CD14-positive monocyte (primary cell): ENCODE results near the gene NUDC. TPM values are rescaled to one million over a fixed set of nuclear protein-coding genes. Genes with fewer than 3 reads are reported as not detected.

ENCODE experiments used
- DNase-seq, 3 donors: peaks; one replicate each; pipeline ENCODE4 v3.0.0-alpha.2; 2011 to 2022
- H2AFZ ChIP-seq: 2 replicates; pipeline ENCODE4 v1.6.0; 2012; ENCODE audit warnings: mild to moderate bottlenecking, low read depth, low read length, inconsistent platforms; ENCODE audit not compliant: insufficient read depth, poor library complexity, severe bottlenecking
- H3K27ac ChIP-seq, 2 donors: 1 replicate in 1 of 2; 2 replicates in 1 of 2; pipeline ENCODE4 v1.5.1; 2012 to 2013; ENCODE audit warnings: low read length in 2 of 2, control low read depth in 1 of 2, inconsistent platforms in 1 of 2, low read depth in 1 of 2, mild to moderate bottlenecking in 1 of 2
- H3K27me3 ChIP-seq, 2 donors: one replicate each; pipeline versions ENCODE4 v1.6.0 to v1.6.1; 2011 to 2013; ENCODE audit warnings: low read length in 2 of 2; ENCODE audit not compliant: control insufficient read depth in 2 of 2, insufficient read depth in 2 of 2
- H3K36me3 ChIP-seq, 2 donors: replicated peaks in 1 of 2; 1 replicate in 1 of 2; 2 replicates in 1 of 2; pipeline versions ENCODE4 v1.5.1 to v1.6.1; 2012 to 2013; ENCODE audit warnings: low read length in 2 of 2, control low read depth in 1 of 2, inconsistent platforms in 1 of 2, mild to moderate bottlenecking in 1 of 2; ENCODE audit not compliant: insufficient read depth in 2 of 2, control insufficient read depth in 1 of 2
- H3K4me1 ChIP-seq, 2 donors: 1 replicate in 1 of 2; 2 replicates in 1 of 2; pipeline versions ENCODE4 v1.5.1 to v1.6.1; 2012 to 2013; ENCODE audit warnings: low read length in 2 of 2, control low read depth in 1 of 2, inconsistent platforms in 1 of 2, mild to moderate bottlenecking in 1 of 2, moderate library complexity in 1 of 2; ENCODE audit not compliant: insufficient read depth in 2 of 2, control insufficient read depth in 1 of 2
- H3K4me2 ChIP-seq: replicated peaks from 2 replicates; pipeline ENCODE3; 2012; ENCODE audit warnings: low read length, moderate library complexity, mild to moderate bottlenecking; ENCODE audit not compliant: poor library complexity, severe bottlenecking; ENCODE audit errors: extremely low read depth
- H3K4me3 ChIP-seq, 3 experiments: fragments of 200-600 bp in 1 of 3; sonication (generic) in 1 of 3; replicated peaks in 1 of 3; 1 replicate in 2 of 3; 2 replicates in 1 of 3; pipeline ENCODE4 v1.5.1; 2011 to 2013; ENCODE audit warnings: low read length in 3 of 3, mild to moderate bottlenecking in 3 of 3, control low read depth in 2 of 3, low read depth in 2 of 3, inconsistent platforms in 1 of 3, moderate library complexity in 1 of 3
- H3K79me2 ChIP-seq: 2 replicates; pipeline ENCODE4 v1.6.0; 2012; ENCODE audit warnings: mild to moderate bottlenecking, control low read depth, inconsistent platforms, low read length, moderate library complexity; ENCODE audit not compliant: insufficient read depth
- H3K9ac ChIP-seq: 2 replicates; pipeline ENCODE4 v1.6.0; 2017; ENCODE audit warnings: low read length, mild to moderate bottlenecking; ENCODE audit not compliant: insufficient read depth, poor library complexity, severe bottlenecking
- H3K9me3 ChIP-seq, 2 donors: replicated peaks in 1 of 2; 1 replicate in 1 of 2; 2 replicates in 1 of 2; pipeline versions ENCODE4 v1.5.1 to v1.6.1; 2012 to 2013; ENCODE audit warnings: low read length in 2 of 2, control low read depth in 1 of 2; ENCODE audit not compliant: control insufficient read depth in 1 of 2, insufficient read depth in 1 of 2
- H4K20me1 ChIP-seq: 2 replicates; pipeline ENCODE4 v1.6.0; 2012; ENCODE audit warnings: mild to moderate bottlenecking, low read length, control low read depth, moderate library complexity; ENCODE audit not compliant: insufficient read depth
- H3K27ac Mint-ChIP-seq, 7 donors: one replicate each; pipeline ENCODE4 v1.8.0; 2020; ENCODE audit warnings: mild to moderate bottlenecking in 7 of 7, mixed read lengths in 7 of 7, moderate library complexity in 6 of 7, inconsistent platforms in 2 of 7
- H3K27me3 Mint-ChIP-seq, 3 donors: one replicate each; pipeline ENCODE4 v1.8.0; 2021 to 2022; ENCODE audit warnings: low read depth in 3 of 3, mild to moderate bottlenecking in 3 of 3, mixed read lengths in 3 of 3, moderate library complexity in 3 of 3, inconsistent platforms in 1 of 3
- H3K36me3 Mint-ChIP-seq, 2 donors: one replicate each; pipeline ENCODE4 v1.8.0; 2020; ENCODE audit warnings: mixed read lengths in 2 of 2, inconsistent platforms in 1 of 2, mild to moderate bottlenecking in 1 of 2
- H3K4me1 Mint-ChIP-seq: one replicate; pipeline ENCODE4 v1.8.0; 2020; ENCODE audit warnings: mild to moderate bottlenecking, mixed read lengths
- H3K4me3 Mint-ChIP-seq, 2 donors: one replicate each; pipeline ENCODE4 v1.8.0; 2020; ENCODE audit warnings: mild to moderate bottlenecking in 2 of 2, mixed read lengths in 2 of 2, moderate library complexity in 1 of 2
- H3K9me3 Mint-ChIP-seq, 7 donors: one replicate each; pipeline ENCODE4 v1.8.0; 2020 to 2022; ENCODE audit warnings: mixed read lengths in 7 of 7, mild to moderate bottlenecking in 6 of 7, moderate library complexity in 6 of 7, inconsistent platforms in 2 of 7
- CTCF ChIP-seq: fragments of 200-600 bp; IDR thresholded peaks from one replicate; pipeline ENCODE4 v1.8.0; 2022; ENCODE audit warnings: antibody characterized with exemption, mild to moderate bottlenecking
- WGBS: methylation state at CpG from one replicate; pipeline ENCODE4 v1.1.5; 2013; ENCODE audit warnings: missing lambda C conversion rate; ENCODE audit not compliant: insufficient coverage; 5-methylcytosine and 5-hydroxymethylcytosine counted together
- intact Hi-C, 2 donors: fragments of 100-400 bp; cut with micrococcal nuclease; formaldehyde crosslinking; loops; one replicate each; pipeline versions ENCODE4 v1.15.0 to v1.15.1; 2023
- polyA plus RNA-seq, 3 donors: library from polyadenylated mRNA; depleted of rRNA in 1 of 3; unstranded in 2 of 3; stranded (reverse) in 1 of 3; fragments of 300-500 nt in 2 of 3; fragments of >200 nt in 1 of 3; fragmentation: Illumina TruSeq in 2 of 3; gene quantifications; 1 replicate in 2 of 3; 2 replicates in 1 of 3; pipeline ENCODE4 v1.2.3, GENCODE V29; 2012 to 2021

NUDC gene
- polyA plus RNA-seq, 3 donors, result 28.3 to 58.3 (median 47.4) TPM

GRCh38 chr1:26936823-26937222 lies 15.3 kb downstream of the NUDC start:
- H3K4me1 Mint-ChIP-seq, result peaks cover 26% of the 10 kb centered on the region
- H3K27me3 Mint-ChIP-seq, result no peaks in the 10 kb centered on the region
- TF ChIP-seq CTCF, result no peak
- H3K4me3 Mint-ChIP-seq, result no peak overlapping the region
- H3K4me3 ChIP-seq, result no peak overlapping the region
- no peak overlapping the region for H3K9ac ChIP-seq
- intact Hi-C loops, result no loop called here
- peaks cover 16 to 55% of the 10 kb centered on the region in 2 donors for H3K36me3 ChIP-seq
- H3K4me1 ChIP-seq, result peaks cover 24 to 25% of the 10 kb centered on the region in 2 donors
- H2AFZ ChIP-seq, result no peak overlapping the region
- peaks cover 0 to 1% (median 0%) of the 10 kb centered on the region in 7 donors for H3K9me3 Mint-ChIP-seq
- 89% methylated on average over 3 of the region's 6 CpGs for WGBS
- no peak overlapping the region for H3K27ac ChIP-seq
- no peak for DNase-seq
- no peaks in the 10 kb centered on the region for H3K9me3 ChIP-seq
- peaks cover 32 to 45% of the 10 kb centered on the region in 2 donors for H3K36me3 Mint-ChIP-seq
- H3K27ac Mint-ChIP-seq, result no peak overlapping the region
- H3K27me3 ChIP-seq, result no peaks in the 10 kb centered on the region
- H3K79me2 ChIP-seq, result peaks cover 35% of the 10 kb centered on the region
- peaks cover 9% of the 10 kb centered on the region for H4K20me1 ChIP-seq
- H3K4me2 ChIP-seq, result no peak overlapping the region

- DNase-seq, result peak in 2 of 3 donors; percentile 10 to 25
These were observed 16.6 kb downstream of the NUDC start for GRCh38 chr1:26938004-26938658.

More at GRCh38 chr1:26938004-26938658, 16.6 kb downstream of the NUDC start:
- no peak overlapping the region for H2AFZ ChIP-seq
- Mint-ChIP-seq H3K4me1 (peaks cover 13% of the 10 kb centered on the region), H3K4me3 (no peak overlapping the region), H3K27me3 (no peaks in the 10 kb centered on the region), H3K27ac (peak overlapping the region; percentile 22 to 73 (median 51)), H3K9me3 (peaks cover 0 to 1% (median 0%) of the 10 kb centered on the region in 7 donors), H3K36me3 (peaks cover 43 to 58% of the 10 kb centered on the region in 2 donors)
- H3K4me1 ChIP-seq, result peaks cover 11 to 13% of the 10 kb centered on the region in 2 donors
- no peaks in the 10 kb centered on the region for H3K9me3 ChIP-seq
- no peak for TF ChIP-seq CTCF
- peak overlapping the region in 1 of 2 donors; percentile 59 for H3K27ac ChIP-seq
- WGBS, result 100% methylated on average over 1 of the region's 4 CpGs
- H3K79me2 ChIP-seq, result peaks cover 30% of the 10 kb centered on the region
- peaks cover 5% of the 10 kb centered on the region for H4K20me1 ChIP-seq
- H3K27me3 ChIP-seq, result no peaks in the 10 kb centered on the region
- no peak overlapping the region for H3K4me3 ChIP-seq
- peaks cover 27 to 68% of the 10 kb centered on the region in 2 donors for H3K36me3 ChIP-seq
- no peak overlapping the region for H3K9ac ChIP-seq
- intact Hi-C loops, result no loop called here
- H3K4me2 ChIP-seq, result no peak overlapping the region
